GM19397 (cell line): Measurements from ENCODE around the gene GPR162.
A peak's percentile ranks its signal among the peaks of the same experiment; 100 is the strongest.
"Not testable (repeated sequence)": the region's sequence is repeated elsewhere in the genome, so short reads cannot be mapped to it uniquely, and the experiment has no call there.

ENCODE experiments used
- ATAC-seq: cut with Tn5 transposase; IDR thresholded peaks from one replicate; pipeline ENCODE4 v1.9.1; 2021; ENCODE audit warnings: mild to moderate bottlenecking, moderate library complexity; ENCODE audit not compliant: unreplicated experiment

The GPR162 gene

DNA sequence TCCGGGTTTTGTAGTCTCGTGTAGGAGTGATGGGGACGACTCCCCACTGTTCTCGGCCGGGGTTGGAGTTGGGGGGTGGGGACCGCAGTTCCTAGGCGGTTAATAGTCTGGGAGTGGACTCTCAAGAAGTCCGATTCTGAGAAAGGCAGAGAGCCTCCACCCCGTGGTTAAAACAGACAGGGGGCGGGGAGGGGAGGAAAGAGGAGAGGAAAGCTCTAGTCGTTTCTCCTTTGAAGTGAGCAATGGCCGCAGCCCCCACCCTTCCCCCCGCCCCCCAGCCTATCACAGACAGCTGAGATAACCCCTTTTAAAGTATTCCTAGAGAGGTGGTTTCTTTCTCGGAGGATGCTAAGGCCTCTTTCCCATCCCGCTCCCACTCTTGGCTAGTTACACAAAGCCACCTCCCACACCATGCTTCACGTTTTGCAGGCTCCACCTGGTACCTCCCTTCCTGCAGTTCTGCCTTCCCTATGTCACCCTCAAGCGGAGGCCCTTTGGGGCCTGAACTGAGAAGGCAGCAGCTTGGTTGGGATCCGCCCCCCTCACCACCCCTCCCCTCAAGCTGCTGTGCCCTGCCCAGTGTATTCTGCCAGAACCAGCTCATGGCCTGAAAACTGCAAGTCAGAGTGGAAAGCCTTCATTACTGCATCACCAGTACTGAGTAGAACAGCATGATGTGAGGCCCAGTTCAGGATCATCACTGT lies 31.2 kb downstream of the GPR162 start:
- ATAC-seq: no peak

GRCh38 chr12:6853626-6854025 lies 32.0 kb downstream of the GPR162 start:
- no peak for ATAC-seq

DNA sequence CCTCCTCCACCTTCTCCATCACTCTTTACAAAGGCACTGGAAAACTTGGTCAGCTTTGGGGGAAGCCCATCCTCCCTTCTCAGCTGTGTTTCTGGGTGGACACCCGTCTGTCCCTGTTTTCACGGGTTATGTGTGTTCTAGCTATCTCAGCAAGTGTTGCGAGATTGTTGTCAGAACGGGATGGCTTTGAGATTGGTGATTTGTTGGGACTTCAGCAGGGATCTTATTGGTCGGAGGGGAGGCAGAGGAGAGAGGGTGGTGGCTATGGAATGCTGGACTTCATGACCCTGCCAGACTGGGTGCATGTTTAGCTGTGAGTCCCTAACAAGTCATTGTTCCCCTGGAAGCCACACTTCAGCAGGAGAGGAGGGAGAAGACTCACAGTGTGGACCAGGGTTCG lies 32.4 kb downstream of the GPR162 start:
- no peak for ATAC-seq

- ATAC-seq: no peak
These were observed 33.7 kb downstream of the GPR162 start for GRCh38 chr12:6855322-6855721.

DNA sequence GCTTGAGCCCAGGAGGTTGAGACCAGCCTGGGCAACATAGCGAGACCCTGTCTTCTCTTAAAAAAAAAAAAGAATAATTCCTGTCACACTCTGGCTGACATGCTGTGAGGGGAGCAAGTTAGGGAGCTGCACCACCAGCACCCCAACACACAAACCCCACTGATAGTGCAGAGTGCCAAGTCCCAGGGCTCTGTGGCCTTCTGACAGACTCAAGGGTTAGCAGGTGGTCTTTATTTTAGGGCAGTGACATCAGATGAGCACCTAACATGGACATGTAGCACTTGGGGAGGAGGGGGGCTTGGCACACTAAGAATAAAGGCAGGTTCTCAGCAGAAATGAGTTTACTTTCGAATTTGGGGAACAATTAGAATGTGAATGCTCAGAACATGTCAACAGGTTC lies 37.2 kb downstream of the GPR162 start:
- no peak for ATAC-seq

GRCh38 chr12:6860116-6860515 lies 38.5 kb downstream of the GPR162 start:
- ATAC-seq: no peak

DNA sequence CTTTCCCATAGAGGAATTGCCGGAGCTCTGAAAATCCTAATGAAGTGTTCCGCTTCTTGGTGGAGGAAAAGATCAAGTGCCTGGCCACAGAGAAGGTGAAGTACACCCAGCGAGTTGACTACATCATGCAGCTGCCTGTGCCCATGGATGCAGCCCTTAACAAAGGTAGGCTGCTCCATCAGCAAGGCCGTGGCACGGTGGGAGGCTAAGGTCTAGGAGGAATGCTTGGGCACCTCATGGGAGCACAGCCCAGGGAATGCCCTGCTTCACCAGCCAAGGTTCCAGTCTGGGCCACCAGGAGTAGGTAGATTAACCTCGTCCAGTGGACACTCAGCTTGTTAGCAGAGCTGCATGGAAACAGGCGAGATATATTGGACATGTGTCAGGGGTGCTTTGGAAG lies 39.3 kb downstream of the GPR162 start:
- no peak for ATAC-seq

DNA sequence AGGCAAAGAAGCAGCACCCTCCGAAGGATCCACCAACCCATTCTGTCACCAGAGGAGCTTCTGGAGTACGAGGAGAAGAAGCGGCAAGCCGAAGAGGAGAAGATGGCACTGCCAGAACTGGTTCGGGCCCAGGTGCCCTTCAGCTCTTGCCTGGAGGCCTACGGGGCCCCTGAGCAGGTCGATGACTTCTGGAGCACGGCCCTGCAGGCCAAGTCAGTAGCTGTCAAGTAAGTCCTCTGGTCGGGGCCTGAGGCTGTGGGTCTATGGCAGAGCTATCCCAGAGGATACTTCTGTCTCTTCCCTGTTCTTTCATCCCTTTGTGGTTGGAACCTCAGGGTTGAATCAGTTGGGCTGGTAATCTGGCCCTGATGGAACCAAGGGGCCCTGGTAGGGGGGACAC lies 39.8 kb downstream of the GPR162 start:
- no peak for ATAC-seq

GRCh38 chr12:6863033-6863432 lies 41.4 kb downstream of the GPR162 start:
- ATAC-seq: no peak

GRCh38 chr12:6863586-6864321 lies 42.1 kb downstream of the GPR162 start:
- ATAC-seq: no peak

DNA sequence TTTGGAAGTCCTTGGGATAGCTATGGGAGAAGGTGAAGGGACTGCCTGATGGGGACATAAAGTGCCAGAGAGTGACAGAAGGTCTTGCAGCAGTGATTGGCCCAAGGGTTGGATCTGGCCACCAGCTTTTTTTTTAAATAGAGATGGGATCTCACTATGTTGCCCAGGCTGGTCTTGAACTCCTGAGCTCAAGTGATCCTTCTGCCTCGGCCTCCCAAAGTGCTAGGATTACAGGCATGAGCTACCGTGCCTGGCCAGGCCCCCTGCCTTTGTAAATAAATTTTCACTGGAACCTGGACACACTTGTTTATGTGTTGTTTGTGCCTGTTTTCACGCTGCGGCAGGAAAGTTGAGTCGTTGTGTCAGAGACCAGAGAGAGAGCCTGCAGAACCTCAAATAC lies 43.7 kb downstream of the GPR162 start:
- not testable (repeated sequence) for ATAC-seq

DNA sequence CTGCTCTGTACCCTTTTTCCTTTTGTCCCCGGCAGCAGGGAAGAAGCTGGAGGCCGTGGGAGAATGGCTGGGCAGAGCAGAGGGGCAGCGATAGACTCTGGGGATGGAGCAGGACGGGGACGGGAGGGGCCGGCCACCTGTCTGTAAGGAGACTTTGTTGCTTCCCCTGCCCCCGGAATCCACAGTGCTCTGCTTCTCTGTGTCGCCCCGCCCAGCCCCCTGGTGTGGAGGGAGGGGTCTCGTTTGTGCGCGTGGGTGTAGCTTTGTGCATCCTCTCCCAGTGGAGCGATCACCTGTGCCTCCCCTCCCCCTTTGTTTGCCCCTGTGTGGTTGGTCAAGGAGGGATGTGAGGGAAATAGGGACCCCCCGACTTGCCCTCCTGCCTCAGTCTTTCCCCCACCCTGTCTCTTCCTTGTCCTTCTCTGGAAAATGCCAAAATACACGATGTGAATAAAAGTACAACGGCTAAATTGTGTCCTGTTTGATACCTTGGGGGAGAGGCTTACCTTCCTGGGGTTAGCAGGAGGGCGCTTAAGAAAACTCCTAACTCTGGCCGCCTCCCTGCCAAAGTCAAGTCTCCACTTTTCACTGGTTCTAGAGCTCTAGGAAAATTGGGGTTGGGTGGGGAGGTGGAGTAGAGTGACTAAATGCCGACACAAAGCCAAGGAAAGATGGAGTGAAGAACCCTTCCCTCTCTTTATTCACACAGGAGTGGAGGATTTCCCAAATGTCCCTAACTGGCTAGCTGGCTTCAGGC lies 44.7 kb downstream of the GPR162 start:
- no peak for ATAC-seq

DNA sequence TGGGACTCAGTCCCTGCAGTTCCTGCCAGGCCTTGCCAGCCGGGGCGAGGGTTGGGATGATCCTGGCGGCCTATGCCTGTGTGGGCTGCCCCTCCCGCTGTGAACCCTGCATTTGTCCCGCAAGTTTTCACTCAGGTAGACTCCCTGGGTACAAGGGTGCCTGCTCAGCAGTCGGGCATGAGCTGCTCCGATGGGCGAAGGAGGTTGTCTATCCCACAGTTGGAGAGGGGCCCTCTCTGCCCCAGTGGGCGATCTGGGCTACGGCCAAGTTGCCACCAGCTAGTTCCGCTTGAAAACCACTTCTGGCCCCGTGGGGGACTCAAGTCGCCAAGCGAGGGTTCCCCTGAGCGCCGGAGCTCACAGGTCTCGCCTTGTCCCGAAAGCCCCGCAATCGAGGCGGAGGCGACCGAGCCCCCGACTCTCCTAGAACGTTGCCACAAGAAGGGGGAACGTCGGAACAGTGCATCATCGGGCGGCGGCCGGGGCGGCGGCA lies 45.3 kb downstream of the GPR162 start:
- peak; percentile 19 for ATAC-seq

GRCh38 chr12:6867413-6868210 lies 46.0 kb downstream of the GPR162 start, which contains the start of gene TPI1:
TPI1 (plus strand) TSS chr12:6867531; CDS start chr12:6867567, 36 bp downstream.
- ATAC-seq: peak; percentile 52

DNA sequence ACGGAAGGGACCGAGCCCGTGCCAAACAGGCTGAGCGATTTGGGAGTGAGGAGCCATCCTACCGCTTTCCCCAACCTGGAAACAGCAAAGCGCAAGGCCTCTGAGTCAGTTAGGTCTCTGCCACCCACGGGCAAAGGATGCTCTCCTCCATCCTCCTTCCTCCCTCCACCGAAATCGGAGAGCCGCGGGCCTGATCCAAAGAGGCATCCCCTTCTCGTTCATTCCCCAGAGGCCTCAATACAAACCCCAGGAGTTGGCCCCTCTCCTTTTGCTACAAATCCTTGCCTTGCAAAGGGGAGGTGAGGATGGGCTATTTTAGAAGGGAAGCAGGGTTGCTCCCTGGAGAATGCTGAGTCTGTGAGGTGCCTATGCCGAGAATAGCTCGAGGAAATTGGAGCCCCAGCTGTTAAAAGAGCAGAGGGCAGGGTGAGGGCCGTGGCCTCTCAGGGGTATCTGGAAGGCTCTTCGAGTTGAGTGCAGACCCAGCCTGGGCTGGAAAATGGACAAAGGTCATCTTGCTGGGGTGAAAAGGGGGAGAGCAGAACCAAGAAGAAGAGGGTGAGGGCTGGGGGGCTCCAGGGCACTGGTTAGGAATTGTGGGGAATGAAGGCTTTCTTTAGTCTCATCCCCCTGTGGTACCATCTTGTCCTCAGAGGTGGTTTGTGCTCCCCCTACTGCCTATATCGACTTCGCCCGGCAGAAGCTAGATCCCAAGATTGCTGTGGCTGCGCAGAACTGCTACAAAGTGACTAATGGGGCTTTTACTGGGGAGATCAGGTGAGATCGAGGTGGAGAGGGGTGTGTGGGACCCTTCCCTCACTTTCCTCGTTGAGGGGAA lies 46.8 kb downstream of the GPR162 start:
- ATAC-seq: no peak

DNA sequence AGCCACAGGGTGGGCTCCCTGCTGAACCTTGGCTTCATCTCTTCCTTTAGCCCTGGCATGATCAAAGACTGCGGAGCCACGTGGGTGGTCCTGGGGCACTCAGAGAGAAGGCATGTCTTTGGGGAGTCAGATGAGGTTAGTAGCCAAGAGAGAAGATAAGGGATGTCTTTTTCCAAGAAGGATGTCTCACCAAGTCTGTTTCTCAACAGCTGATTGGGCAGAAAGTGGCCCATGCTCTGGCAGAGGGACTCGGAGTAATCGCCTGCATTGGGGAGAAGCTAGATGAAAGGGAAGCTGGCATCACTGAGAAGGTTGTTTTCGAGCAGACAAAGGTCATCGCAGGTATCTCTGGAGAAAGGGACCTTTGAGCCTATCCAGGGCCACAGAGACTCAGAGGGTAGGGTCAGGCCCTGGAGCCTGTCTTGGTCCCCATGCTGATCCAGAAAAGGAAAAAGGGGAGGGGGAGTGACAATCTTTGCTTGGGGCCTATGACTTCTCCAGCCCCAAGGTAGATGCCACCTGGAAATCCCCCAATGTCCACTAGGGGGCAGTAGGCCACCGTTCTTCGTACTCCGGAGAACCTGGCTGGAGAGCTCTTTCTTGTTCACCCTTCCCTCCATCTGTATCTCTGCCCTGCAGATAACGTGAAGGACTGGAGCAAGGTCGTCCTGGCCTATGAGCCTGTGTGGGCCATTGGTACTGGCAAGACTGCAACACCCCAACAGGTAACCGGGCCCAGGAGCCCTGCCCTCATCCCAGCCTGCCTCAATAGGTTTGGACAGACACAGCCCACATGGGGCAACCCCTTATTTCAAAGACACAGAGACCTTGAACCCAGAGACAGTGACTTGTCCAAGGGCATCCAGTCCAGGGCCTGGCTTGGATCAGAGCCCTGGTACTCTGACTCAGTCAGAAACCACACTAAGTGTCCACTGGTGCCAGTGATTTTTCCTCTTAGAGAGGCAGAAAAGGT lies 47.7 kb downstream of the GPR162 start:
- ATAC-seq: no peak

- not testable (repeated sequence) for ATAC-seq
These were observed 48.7 kb downstream of the GPR162 start for GRCh38 chr12:6870304-6870703.

DNA sequence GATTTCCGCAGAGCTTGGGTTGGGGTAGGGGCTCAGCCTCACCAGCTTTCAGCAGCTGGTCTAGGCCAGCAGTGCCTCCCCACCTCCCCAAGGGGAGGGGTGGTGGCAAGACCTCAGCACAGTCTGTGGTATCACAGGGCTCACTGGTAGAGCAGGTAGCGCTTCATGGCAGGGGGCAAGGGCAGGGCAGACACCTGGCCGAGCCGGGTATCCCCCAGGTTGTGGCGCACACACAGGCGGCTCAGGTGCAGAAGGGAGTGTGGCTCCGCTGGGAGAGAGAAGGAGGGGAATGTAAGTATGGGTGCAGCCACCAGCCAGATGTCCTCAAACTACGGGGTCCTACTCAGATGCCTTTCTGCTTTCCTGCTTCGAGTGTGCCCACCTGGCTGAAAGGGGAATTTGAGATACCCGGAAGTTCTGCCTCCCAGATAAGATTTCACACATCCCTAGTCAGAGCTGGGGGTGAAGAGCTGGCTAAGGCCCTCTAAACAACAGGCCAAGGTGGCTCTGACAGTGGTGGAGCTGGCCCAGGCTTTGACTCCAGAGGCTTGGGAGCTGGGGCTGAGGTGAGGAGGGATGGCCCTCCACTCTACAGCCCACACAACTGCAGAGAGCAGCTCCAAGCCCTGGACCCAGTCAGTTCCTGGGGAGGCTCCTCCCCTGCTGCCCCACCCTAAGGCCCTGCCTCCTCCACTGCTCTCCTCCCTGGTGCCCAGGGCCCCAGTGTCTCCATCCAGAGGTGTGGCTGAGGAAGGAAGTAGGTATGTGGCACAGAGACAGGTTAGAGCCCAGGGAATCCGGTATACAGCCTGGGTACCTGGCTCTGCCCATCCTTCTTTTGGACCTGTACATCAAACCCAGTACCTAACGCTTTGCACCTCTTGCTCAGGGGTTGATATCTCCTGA lies 49.7 kb downstream of the GPR162 start:
- ATAC-seq: no peak
